A673 (cell line): ENCODE results near the gene C1orf50. TPM values are rescaled to one million over a fixed set of nuclear protein-coding genes. Genes with fewer than 3 reads are reported as not detected.

Experiments
- BruUV-seq: library from RNA; stranded (reverse); fragments of 400-500 nt; replicated peaks from 2 replicates; lab custom pipeline; 2021; lab: Mats Ljungman, UMichigan
- CTCF ChIA-PET: fragments of 300-600 bp; sonication (Branson Sonifier 250); formaldehyde crosslinking; loops from one replicate; lab custom pipeline; 2022; ENCODE audit warnings: antibody characterized with exemption; lab: Charles Lee
- POLR2A ChIA-PET: fragments of 300-600 bp; sonication (Branson Sonifier 250); formaldehyde crosslinking; loops from one replicate; lab custom pipeline; 2022; ENCODE audit warnings: antibody characterized with exemption; ENCODE audit not compliant: low non-redundant PET; lab: Charles Lee
- DNase-seq: peaks from one replicate; pipeline ENCODE4 v3.0.0-alpha.2; 2015; ENCODE audit warnings: low spot score
- H3K27ac ChIP-seq: fragments of 200-600 bp; sonication (generic); 2 replicates; pipeline ENCODE4 v1.5.1; 2016; ENCODE audit warnings: mixed run types, low read depth, mild to moderate bottlenecking, mixed read lengths, antibody characterized with exemption, low read length; ENCODE audit not compliant: poor library complexity, severe bottlenecking
- H3K27me3 ChIP-seq: fragments of 200-600 bp; sonication (generic); replicated peaks from 2 replicates; pipeline ENCODE4 v1.6.1; 2017; ENCODE audit warnings: mixed run types, low read depth, mild to moderate bottlenecking, mixed read lengths, antibody characterized with exemption, low read length; ENCODE audit not compliant: insufficient read depth, poor library complexity
- H3K36me3 ChIP-seq: fragments of 200-600 bp; sonication (generic); 2 replicates; pipeline ENCODE4 v1.6.1; 2016; ENCODE audit warnings: mixed run types, mild to moderate bottlenecking, mixed read lengths, antibody characterized with exemption, low read length; ENCODE audit not compliant: insufficient read depth, poor library complexity, severe bottlenecking
- H3K4me1 ChIP-seq: fragments of 200-600 bp; sonication (generic); 2 replicates; pipeline ENCODE4 v1.6.1; 2017; ENCODE audit warnings: mixed run types, mild to moderate bottlenecking, mixed read lengths, antibody characterized with exemption, low read length; ENCODE audit not compliant: insufficient read depth, poor library complexity, severe bottlenecking
- H3K4me3 ChIP-seq: fragments of 200-600 bp; sonication (generic); 2 replicates; pipeline ENCODE4 v1.5.1; 2016; ENCODE audit warnings: low read depth, mixed run types, mild to moderate bottlenecking, mixed read lengths, low read length; ENCODE audit not compliant: poor library complexity, severe bottlenecking
- H3K9me3 ChIP-seq: fragments of 200-600 bp; sonication (generic); 2 replicates; pipeline ENCODE4 v1.6.1; 2016; ENCODE audit warnings: mixed run types, low read depth, mild to moderate bottlenecking, mixed read lengths, antibody characterized with exemption, low read length; ENCODE audit not compliant: poor library complexity, severe bottlenecking
- EZH2 ChIP-seq: fragments of 200-600 bp; sonication (generic); IDR thresholded peaks from 2 replicates; pipeline ENCODE4 v1.6.1; 2017; ENCODE audit warnings: borderline replicate concordance, low read depth, mild to moderate bottlenecking, mixed read lengths, antibody characterized with exemption, low read length; ENCODE audit not compliant: poor library complexity, severe bottlenecking
- intact Hi-C: fragments of 100-400 bp; cut with micrococcal nuclease; formaldehyde crosslinking; loops from one replicate; pipeline ENCODE4 v1.10.0; 2022; ENCODE audit not compliant: unreplicated experiment
- total RNA-seq: library from RNA; stranded (reverse); gene quantifications from 2 replicates; pipeline ENCODE4 v1.2.3, GENCODE V29; 2021
- TF ChIP-seq, protein P1 (sequence below): fragments of 300-800, 200-600 bp; sonication (generic); conservative IDR thresholded peaks from 2 replicates; pipeline ENCODE4 v1.5.1; 2017; ENCODE audit warnings: low read depth, mild to moderate bottlenecking, antibody characterized with exemption, low read length, moderate library complexity, mixed read lengths

The C1orf50 gene
- total RNA-seq, 1 experiment from 2014 or later = 13.1 TPM

DNA sequence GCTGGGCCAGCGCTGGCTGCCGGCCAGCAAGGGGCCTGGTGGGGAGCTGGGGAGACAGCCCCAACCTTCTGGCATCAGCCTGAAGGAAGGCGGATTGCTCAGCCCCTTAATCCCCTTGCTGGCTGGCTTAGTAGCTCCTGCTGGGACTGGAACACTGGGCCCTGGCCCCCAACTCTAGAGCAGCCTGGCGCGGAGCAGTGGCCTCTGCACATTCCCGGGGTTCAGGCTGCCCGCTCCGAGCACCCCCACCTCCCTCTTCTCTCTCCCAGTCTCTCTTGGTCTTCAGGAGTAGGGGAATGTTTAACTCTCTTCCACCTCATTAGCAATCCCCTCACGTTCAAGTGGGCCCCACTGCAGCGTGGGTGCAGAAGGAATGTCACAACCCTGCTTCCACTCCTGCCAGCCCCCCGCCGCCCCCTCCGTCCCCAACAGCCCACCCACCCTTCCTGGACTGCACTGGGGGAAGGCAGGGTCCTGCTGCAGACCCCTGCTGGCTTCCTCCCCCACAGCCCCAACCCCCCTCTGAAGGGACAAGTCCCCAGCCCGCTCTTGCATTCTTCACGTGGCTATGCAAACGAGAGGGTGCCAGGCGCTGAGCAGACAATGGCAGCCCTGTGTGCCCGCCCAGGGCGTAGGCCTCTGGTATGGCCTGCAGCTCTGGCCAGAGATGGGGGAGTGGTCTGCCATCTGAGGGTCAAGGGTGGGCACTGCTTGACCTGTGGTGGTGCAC lies 26.0 kb upstream of the C1orf50 start:
- no peak for TF ChIP-seq EZH2
- TF ChIP-seq, protein P1, sequence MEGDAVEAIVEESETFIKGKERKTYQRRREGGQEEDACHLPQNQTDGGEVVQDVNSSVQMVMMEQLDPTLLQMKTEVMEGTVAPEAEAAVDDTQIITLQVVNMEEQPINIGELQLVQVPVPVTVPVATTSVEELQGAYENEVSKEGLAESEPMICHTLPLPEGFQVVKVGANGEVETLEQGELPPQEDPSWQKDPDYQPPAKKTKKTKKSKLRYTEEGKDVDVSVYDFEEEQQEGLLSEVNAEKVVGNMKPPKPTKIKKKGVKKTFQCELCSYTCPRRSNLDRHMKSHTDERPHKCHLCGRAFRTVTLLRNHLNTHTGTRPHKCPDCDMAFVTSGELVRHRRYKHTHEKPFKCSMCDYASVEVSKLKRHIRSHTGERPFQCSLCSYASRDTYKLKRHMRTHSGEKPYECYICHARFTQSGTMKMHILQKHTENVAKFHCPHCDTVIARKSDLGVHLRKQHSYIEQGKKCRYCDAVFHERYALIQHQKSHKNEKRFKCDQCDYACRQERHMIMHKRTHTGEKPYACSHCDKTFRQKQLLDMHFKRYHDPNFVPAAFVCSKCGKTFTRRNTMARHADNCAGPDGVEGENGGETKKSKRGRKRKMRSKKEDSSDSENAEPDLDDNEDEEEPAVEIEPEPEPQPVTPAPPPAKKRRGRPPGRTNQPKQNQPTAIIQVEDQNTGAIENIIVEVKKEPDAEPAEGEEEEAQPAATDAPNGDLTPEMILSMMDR = no peak
- CTCF ChIA-PET = no interaction called here

DNA sequence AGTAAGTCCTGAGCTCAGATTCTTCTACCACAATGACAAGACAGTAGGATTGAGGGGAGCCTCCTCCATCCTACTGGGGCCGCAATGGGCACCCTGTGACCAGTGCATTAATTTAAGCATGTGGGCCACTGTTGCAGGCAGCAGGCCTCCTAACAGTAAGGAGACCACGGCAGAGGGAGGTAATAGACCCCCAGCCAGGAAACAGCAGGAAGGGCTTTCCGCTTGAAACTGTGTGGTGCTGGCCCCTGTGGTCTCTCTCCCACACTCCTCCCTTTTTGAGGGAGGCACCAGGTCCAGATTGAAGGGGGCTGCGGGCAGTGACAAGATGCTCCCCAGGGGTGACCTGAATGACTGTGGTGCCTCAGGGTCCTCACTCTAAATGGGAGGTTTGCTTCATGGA lies 25.3 kb upstream of the C1orf50 start:
- H3K27ac ChIP-seq = no peak overlapping the region
- DNase-seq = no peak
- peaks cover 11% of the 10 kb centered on the region for H3K4me1 ChIP-seq
- no peak overlapping the region for H3K4me3 ChIP-seq
- CTCF ChIA-PET = no interaction called here
- intact Hi-C loops = loop anchor here (10.0 kb wide), 1 partner anchor 397 kb away; no protein-coding TSS in a partner anchor
- no peaks in the 10 kb centered on the region for H3K9me3 ChIP-seq
- peaks cover 11% of the 10 kb centered on the region for H3K36me3 ChIP-seq
- no peak for TF ChIP-seq EZH2
- TF ChIP-seq, protein P1 = no peak
- no peaks in the 10 kb centered on the region for H3K27me3 ChIP-seq
- no TSS peak for BruUV-seq
- POLR2A ChIA-PET = no interaction called here

More for the DNA sequence above, 26.0 kb upstream of the C1orf50 start:
- H3K4me1 ChIP-seq = peaks cover 11% of the 10 kb centered on the region
- peak overlapping the region; percentile 42 for H3K27ac ChIP-seq
- no peaks in the 10 kb centered on the region for H3K9me3 ChIP-seq
- intact Hi-C loops = loop anchor here (10.0 kb wide), 1 partner anchor 396 kb away; no protein-coding TSS in a partner anchor
- peaks cover 4% of the 10 kb centered on the region for H3K36me3 ChIP-seq
- POLR2A ChIA-PET = no interaction called here
- BruUV-seq = no TSS peak
- H3K27me3 ChIP-seq = no peaks in the 10 kb centered on the region
- H3K4me3 ChIP-seq = no peak overlapping the region
- DNase-seq = peak; percentile 25

DNA sequence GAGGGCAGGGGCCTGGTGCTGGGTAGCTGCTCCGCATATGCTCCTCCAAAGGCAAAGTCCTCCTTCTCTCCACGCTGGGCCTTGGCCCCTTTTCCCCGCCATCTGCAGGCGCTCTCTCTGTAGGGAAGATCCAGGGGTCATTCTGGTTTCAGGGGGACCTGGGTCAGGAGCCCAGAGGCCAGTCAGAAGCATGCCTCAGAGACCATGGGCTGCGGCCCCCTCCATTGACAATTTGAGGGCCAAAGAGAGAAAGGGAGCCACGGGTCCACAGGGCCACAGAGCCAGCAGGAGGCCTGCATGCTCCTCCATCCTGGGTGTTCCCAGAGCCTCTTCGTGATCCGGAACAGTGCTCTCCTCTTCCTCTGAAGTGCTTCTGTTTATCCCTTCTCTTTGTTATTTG lies 24.9 kb upstream of the C1orf50 start:
- ChIA-PET POLR2A (no interaction called here), CTCF (no interaction called here)
- DNase-seq = no peak
- peaks cover 11% of the 10 kb centered on the region for H3K4me1 ChIP-seq
- BruUV-seq = no TSS peak
- H3K27ac ChIP-seq = no peak overlapping the region
- H3K9me3 ChIP-seq = no peaks in the 10 kb centered on the region
- H3K4me3 ChIP-seq = no peak overlapping the region
- peaks cover 15% of the 10 kb centered on the region for H3K36me3 ChIP-seq
- TF ChIP-seq, protein P1 = no peak
- TF ChIP-seq EZH2 = no peak
- intact Hi-C loops = loop anchor here (10.0 kb wide), 1 partner anchor 397 kb away; no protein-coding TSS in a partner anchor
- H3K27me3 ChIP-seq = no peaks in the 10 kb centered on the region
